NCI-H2107 (cell line): ENCODE measurements around the gene MDGA2.
"Not testable (repeated sequence)": the region's sequence is repeated elsewhere in the genome, so short reads cannot be mapped to it uniquely, and the experiment has no call there.

Experiments used
- DNase-seq: peaks from one replicate; lab custom pipeline; 2025; lab: John Stamatoyannopoulos, UW

MDGA2 gene

GRCh38 chr14:47675466-47676314 lies at the start of gene MDGA2:
MDGA2 (minus strand) TSS chr14:47675605.
- no peak for DNase-seq

DNA sequence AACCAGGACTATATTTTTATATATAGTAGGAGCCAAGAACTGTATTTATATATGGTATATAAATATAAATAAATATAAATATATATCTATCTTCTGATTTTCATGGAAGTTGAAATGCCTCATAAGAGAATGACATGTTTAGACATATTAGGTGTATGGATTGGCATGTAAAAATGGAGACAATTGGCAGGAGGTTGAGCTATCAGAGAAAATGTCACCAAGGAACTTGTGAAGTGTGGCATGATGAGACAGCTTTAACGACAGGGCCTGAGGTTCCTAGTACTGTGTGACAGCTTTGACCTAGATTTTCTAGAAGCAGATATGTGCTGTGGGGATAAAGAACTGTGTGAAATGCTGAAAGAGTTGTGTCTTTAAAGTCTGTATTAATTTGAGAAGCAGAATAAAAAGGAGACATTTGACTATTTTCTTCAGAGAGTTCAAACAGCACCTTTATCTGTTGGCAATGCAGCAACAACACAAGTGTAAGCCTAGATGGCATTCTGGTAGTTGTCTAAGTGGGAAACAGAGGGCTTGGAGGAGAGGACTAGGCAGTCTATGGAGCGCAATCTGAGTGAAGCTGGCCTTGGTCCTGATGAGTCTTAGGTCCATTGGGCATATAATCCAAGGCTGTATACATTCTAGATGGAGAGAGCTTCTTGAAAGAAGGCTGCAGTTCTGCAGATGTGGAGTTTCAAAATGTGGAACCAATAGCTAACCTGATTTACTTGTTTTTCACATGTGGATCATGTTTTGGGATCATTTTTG lies 47.7 kb upstream of the MDGA2 start:
- no peak for DNase-seq

DNA sequence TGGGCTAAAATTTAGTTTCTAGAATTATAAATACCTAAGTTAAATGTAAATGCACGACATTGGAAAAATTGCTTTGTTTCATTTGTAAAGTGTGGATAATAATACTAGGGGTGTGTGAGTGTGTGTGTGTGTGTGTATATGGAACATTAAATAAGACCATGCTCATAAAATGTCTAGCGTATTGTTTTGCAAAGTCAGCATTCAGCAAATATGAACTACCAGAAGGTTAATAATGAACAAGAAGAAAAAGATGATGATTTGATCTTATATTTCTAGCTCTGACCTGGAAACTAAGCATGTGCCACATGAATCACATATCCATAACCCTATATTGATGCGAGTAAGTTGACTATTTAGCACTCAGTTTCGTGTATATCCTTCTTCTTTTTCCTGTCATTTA lies 44.9 kb upstream of the MDGA2 start:
- no peak for DNase-seq

DNA sequence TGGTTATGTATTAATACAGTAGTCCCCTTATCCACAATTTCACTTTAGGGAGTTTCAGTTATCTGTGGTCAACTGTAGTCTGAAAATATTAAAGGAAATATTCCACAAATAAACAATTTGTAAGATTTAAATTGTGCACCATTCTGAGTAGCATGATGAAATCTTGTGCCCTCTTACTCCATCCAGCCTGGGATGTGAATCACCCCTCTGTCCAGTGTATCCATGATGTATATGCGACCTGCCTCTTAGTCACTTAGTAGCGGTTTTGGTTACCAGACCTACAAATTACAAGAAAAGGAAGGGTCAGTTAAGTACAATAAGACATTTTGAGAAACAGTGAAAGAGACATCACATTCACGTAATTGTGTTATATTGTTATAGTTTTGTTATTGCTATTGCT lies 39.9 kb upstream of the MDGA2 start:
- DNase-seq, result no peak

GRCh38 chr14:47710581-47710980 lies 35.2 kb upstream of the MDGA2 start:
- no peak for DNase-seq

GRCh38 chr14:47705683-47706082 lies 30.3 kb upstream of the MDGA2 start:
- no peak for DNase-seq

- DNase-seq, result no peak
Measured at GRCh38 chr14:47691829-47692228, 16.4 kb upstream of the MDGA2 start.

DNA sequence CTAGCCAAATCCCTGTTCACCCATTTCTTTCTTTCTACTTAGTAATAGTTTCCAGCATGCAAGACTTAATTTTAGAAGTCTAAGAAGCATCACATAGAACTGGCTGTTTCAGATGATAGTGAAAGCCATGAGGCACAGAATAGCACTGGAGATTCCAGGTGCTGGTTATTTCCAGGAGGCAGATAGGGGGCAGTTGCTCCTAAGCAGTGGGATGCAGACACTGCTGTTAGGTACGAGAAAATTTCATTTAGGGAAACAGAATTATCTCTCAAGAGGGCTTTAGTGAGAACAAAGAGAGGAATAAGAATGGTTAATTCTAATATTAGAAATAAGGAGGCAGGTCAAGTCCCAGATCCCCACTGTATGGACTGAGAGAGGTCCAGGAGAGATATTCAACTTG lies 3.6 kb upstream of the MDGA2 start:
- DNase-seq, result no peak

DNA sequence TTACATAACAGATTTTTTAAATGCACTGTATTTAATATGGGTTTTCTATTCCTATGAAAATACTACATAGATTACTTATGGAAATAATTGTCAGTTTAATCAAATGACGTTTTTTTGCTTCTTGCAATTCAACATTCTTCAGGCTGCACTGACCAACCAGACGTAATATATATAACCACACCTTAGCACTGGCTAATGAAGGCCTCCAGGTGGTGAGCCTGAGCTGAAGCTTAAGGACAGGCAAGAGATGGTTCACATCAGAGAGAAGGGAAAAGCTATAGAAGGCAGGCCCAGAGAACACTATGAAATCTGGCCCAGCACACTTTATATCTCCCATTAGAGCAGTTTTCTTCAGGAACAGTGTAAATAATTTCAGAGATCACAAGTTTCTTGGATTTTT lies 2.8 kb upstream of the MDGA2 start:
- no peak for DNase-seq

DNA sequence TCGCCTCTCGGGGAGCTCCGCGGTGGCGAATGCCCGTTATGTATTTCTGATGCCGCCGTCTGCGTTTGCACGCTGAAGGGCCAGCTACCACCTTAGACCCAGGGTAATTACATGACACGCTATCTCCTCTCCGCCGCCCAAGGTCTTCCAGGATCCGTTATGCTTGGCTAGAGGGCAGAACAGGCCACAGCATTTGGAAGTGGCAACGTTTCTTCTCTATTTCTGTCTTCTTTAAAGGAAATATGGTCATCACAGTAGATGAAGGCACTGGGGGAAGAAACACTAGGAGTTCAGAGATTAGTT lies 861 bp upstream of the MDGA2 start:
- DNase-seq, result no peak

- DNase-seq, result no peak
Measured at GRCh38 chr14:47674543-47675465, 601 bp downstream of the MDGA2 start.

GRCh38 chr14:47674148-47674542 lies 1.3 kb downstream of the MDGA2 start:
- DNase-seq, result no peak

GRCh38 chr14:47665337-47666134 lies 9.9 kb downstream of the MDGA2 start:
- no peak for DNase-seq

DNA sequence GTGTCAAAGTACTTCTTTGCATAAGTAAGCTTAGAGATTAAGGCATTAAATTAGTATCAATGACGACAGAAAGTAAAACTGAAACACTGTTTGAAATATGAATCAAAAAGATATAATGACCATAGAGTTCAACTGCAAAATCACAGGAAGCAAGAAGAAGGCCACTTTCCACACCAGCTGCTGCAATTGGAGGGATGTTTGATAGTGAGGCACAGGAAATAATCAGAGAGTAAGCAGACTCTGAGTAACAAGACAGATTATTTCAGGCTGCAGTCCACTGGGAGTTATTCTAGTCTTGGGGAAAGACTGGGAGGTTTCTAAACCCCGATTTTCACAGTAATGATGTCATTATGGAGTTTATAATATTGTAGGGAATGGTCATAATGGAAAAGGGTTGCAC lies 12.9 kb downstream of the MDGA2 start:
- no peak for DNase-seq

- no peak for DNase-seq
Measured at GRCh38 chr14:47660158-47660557, 15.2 kb downstream of the MDGA2 start.

DNA sequence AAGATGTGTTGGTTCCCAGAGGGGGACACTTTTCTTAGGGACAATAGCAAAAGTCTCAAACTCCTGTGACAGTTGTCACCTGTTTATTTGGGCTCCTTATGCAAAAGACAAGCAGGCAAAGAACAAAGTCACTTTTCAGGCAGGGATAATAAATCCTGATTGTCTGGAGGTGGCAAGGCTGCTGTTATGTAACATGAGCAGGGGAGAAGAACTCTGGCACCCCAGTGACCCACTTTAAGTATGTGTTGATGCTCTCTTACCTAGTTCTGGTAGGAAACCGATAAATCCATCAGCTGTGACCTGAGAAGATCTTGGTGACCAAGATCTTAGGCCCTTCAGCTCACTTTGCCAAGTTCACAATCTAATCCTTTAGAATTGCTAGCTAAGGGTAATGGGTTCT lies 17.4 kb downstream of the MDGA2 start:
- no peak for DNase-seq

DNA sequence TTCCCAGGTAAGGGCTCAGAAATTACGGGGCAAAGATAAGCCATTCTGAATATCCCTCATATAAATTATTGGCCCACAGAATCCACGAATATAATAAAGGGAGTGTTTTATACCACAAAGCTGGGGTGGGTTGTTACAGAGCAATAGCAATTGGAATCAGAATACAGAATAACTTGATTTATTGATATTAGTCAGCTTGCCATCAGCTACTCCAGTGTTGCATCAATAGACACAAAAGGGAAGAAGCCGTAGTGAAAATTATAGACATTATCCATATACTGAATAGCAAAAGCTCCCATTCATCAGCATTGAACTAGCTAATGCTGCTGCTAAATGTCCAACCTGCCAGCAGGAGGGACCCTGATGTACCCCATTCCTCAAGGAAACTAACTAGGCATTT lies 18.3 kb downstream of the MDGA2 start:
- DNase-seq, result no peak

GRCh38 chr14:47651337-47651736 lies 24.1 kb downstream of the MDGA2 start:
- DNase-seq, result no peak

DNA sequence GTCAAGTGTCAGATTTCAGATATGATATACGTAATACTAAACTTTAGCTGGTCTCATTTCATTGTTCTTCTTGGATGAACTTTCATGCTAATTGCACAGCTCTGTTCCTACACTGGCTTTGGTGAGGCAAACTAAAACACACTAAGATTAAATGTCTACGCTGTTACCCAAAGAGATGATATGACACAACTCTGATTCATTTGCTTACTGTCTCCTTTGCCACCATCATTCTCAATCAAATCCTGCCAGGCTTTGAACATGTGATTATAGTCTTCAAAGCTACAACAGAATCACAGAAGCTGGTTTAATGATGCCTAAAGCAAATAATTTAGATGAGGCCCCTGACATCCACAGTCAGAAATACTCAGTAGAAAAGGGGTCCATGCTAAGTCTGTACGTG lies 37.7 kb downstream of the MDGA2 start:
- DNase-seq, result no peak

DNA sequence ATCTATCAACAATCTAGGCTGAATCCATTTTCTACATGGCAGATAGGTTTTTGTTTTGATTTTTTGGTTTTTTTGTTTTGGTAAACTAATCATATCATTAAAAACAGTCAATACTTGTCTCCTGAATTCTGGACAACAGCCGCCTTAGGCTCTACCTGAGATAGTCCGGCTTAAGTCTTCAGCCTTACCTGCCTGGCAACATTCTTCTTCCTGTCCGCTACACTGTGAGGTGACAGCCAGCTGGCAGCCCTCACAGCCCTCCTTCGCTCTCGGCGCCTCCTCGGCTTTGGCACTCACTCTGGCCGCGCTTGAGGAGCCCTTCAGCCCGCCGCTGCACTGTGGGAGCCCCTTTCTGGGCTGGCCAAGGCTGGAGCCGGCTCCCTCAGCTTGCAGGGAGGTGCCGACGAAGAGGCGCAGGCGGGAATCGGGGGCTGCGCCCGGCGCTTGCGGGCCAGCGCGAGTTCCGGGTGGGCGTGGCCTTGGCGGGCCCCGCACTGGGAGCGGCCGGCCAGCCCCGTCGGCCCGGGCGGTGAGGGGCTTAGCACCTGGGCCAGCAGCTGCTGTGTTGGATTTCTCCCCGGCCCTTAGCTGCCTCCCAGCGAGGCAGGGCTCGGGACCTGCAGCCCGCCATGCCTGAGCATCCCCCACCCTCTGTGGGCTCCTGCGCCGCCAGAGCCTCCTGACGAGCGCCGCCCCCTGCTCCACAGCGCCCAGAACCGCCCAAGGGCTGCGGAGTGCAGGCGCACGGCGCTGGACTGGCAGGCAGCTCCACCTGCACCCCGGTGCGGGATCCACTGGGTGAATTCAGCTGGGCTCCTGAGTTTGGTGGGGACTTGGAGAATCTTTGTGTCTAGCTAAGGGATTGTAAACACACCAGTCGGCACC lies 49.0 kb downstream of the MDGA2 start:
- DNase-seq, result no peak

DNA sequence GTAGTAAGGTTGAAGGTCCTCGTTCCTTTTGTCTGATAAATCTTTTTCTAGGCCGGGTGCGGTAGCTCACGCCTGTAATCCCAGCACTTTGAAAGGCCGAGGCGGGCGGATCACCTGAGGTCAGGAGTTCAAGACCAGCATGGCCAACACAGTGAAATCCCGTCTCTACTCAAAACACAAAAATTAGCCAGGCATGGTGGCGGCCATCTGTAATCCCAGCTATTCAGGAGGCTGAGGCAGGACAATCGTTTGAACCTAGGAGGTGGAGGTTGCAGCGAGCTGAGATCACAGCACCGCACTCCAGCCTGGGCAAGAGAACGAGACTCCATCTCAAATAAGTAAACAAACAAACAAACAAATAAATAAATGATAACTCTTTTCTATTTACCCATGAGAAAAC lies 51.3 kb downstream of the MDGA2 start:
- not testable (repeated sequence) for DNase-seq
